Glutamatergic neuron (in vitro differentiated cells): ENCODE results near the gene MMP28. TPM values are rescaled to one million over a fixed set of nuclear protein-coding genes. Genes with fewer than 3 reads are reported as not detected.

Source experiments
- DNase-seq: peaks from one replicate; pipeline ENCODE4 v3.0.0; 2022
- H3K27ac Mint-ChIP-seq: one replicate; pipeline ENCODE4 v1.8.0; 2020; ENCODE audit warnings: mild to moderate bottlenecking, mixed read lengths, inconsistent platforms; ENCODE audit not compliant: unreplicated experiment
- H3K27me3 Mint-ChIP-seq: one replicate; pipeline ENCODE4 v1.8.0; 2020; ENCODE audit warnings: mild to moderate bottlenecking, moderate library complexity, mixed read lengths, inconsistent platforms; ENCODE audit not compliant: unreplicated experiment
- H3K36me3 Mint-ChIP-seq: one replicate; pipeline ENCODE4 v1.8.0; 2020; ENCODE audit warnings: mild to moderate bottlenecking, mixed read lengths, inconsistent platforms; ENCODE audit not compliant: unreplicated experiment
- H3K4me1 Mint-ChIP-seq: one replicate; pipeline ENCODE4 v1.8.0; 2020; ENCODE audit warnings: mild to moderate bottlenecking, low read depth, mixed read lengths, inconsistent platforms; ENCODE audit not compliant: unreplicated experiment
- H3K4me3 Mint-ChIP-seq: one replicate; pipeline ENCODE4 v1.8.0; 2020; ENCODE audit warnings: mild to moderate bottlenecking, mixed read lengths, inconsistent platforms; ENCODE audit not compliant: unreplicated experiment
- H3K9me3 Mint-ChIP-seq: one replicate; pipeline ENCODE4 v1.8.0; 2020; ENCODE audit warnings: mild to moderate bottlenecking, moderate library complexity, mixed read lengths, inconsistent platforms; ENCODE audit not compliant: unreplicated experiment
- CTCF ChIP-seq: fragments of 200-600 bp; sonication (generic); IDR thresholded peaks from one replicate; pipeline ENCODE4 v1.5.0; 2021; ENCODE audit not compliant: partially characterized antibody, unreplicated experiment
- total RNA-seq: library from RNA; stranded (reverse); fragmentation: NEBNext Ultra II Directional; extraction: Animal tissue kit (Norgen Biotek cat#: 25700); gene quantifications from one replicate; pipeline ENCODE4 v1.2.1, GENCODE V29; 2021; ENCODE audit not compliant: unreplicated experiment

Gene MMP28
- total RNA-seq, 1 donor from 2014 or later, result 0.49 TPM

- H3K4me1 Mint-ChIP-seq, result peaks cover 8% of the 10 kb centered on the region
- H3K4me3 Mint-ChIP-seq, result peak overlapping the region; percentile 20
- H3K27ac Mint-ChIP-seq, result no peak overlapping the region
Measured at GRCh38 chr17:35748979-35749378, 46.5 kb downstream of the MMP28 start.

DNA sequence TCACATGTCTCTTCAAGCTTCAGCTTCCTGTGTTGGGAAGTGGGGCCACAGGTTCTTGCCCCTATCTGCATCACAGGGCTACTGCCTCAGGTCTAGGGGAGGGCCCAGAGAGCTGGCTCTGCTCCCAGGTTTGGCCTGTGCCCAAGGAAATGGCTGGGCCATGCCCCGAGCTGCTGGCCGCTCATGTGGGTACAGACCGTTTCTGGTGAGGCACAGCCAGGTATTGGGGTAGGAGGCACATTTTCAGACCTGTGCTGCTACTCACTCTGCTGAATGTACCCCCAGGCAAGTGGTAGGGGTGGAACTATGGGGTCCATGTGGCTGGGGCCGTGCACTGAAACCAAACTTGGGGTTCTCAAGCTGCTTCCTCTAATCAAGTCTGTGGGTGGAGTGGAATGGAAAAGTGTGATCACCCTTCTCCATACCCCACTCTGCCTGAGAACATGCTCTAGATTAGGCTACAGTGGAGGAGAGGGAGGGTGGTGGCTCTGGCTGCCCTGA lies 47.0 kb downstream of the MMP28 start:
- DNase-seq, result no peak
- H3K27ac Mint-ChIP-seq, result no peak overlapping the region
- no peak overlapping the region for H3K4me3 Mint-ChIP-seq
- TF ChIP-seq CTCF, result no peak
- peaks cover 10% of the 10 kb centered on the region for H3K27me3 Mint-ChIP-seq
- H3K9me3 Mint-ChIP-seq, result peaks cover 5% of the 10 kb centered on the region
- no peaks in the 10 kb centered on the region for H3K36me3 Mint-ChIP-seq
- peaks cover 8% of the 10 kb centered on the region for H3K4me1 Mint-ChIP-seq

More at GRCh38 chr17:35748979-35749378, 46.5 kb downstream of the MMP28 start:
- no peaks in the 10 kb centered on the region for H3K36me3 Mint-ChIP-seq
- TF ChIP-seq CTCF, result no peak
- H3K9me3 Mint-ChIP-seq, result peaks cover 5% of the 10 kb centered on the region
- no peak for DNase-seq
- peaks cover 8% of the 10 kb centered on the region for H3K27me3 Mint-ChIP-seq

DNA sequence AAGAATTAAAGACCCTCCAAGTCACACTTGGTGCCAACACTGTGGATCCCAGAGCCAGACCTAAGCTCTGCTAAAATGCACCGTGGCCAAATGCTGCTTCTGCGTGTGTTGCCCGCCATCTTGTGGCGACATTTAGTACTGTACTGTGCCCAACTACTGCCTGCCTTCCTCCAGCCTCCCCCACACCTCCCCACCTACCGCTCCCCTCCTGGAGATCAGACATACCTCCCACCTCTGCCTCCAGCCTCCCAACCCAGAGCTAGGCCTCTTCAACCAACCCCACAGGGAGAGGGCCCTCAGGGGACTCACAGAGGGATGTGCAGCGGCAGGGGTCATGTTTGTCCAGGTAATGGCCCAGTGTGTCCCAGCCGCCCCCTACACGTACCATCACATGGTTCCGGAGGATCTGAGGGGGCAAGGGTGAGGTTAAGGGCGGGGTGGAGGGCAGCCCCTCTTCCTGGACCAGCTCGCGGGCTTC lies 47.9 kb downstream of the MMP28 start:
- H3K4me1 Mint-ChIP-seq, result peaks cover 8% of the 10 kb centered on the region
- peaks cover 5% of the 10 kb centered on the region for H3K9me3 Mint-ChIP-seq
- no peak overlapping the region for H3K4me3 Mint-ChIP-seq
- peak; percentile 84 for DNase-seq
- H3K36me3 Mint-ChIP-seq, result no peaks in the 10 kb centered on the region
- H3K27me3 Mint-ChIP-seq, result peaks cover 10% of the 10 kb centered on the region
- peak; percentile 92 for TF ChIP-seq CTCF
- H3K27ac Mint-ChIP-seq, result no peak overlapping the region

DNA sequence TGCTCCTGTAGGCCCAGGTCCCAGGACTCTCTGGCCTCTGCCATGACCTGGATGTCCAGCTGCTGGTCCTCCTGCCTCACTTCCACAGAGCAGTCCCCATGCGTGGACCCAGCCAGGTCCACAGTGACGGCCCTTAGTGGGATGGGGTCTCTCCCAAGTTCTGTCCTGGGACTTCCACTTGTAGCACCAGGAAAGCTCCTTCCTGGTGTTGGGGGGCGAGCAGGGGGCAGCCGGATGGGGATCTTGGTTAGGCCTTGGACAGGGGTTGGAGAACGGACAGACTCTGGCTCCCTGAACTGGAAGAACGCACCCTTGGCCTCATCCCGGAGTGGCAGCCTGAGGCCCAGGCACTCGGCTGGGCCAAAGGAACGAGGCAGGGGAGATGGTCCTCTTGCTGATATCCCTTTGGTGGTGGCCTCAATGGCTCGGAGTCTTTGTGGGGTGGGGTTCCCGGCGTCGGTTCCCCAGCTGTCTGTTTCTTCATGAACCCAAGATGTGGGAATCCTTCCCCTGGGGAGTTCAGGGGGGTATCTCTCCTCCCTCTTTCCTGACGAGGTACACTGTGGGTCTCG lies 49.6 kb downstream of the MMP28 start:
- Mint-ChIP-seq H3K27me3 (peaks cover 8% of the 10 kb centered on the region), H3K9me3 (peaks cover 11% of the 10 kb centered on the region), H3K4me3 (no peak overlapping the region), H3K36me3 (no peaks in the 10 kb centered on the region), H3K4me1 (peaks cover 8% of the 10 kb centered on the region), H3K27ac (no peak overlapping the region)
- no peak for TF ChIP-seq CTCF
- no peak for DNase-seq

GRCh38 chr17:35745246-35745645 lies 50.2 kb downstream of the MMP28 start:
- Mint-ChIP-seq H3K9me3 (peaks cover 11% of the 10 kb centered on the region), H3K27me3 (peaks cover 12% of the 10 kb centered on the region), H3K27ac (no peak overlapping the region), H3K36me3 (no peaks in the 10 kb centered on the region), H3K4me1 (peaks cover 8% of the 10 kb centered on the region), H3K4me3 (no peak overlapping the region)
- DNase-seq, result no peak
- no peak for TF ChIP-seq CTCF
